Stimulated activated CD4-positive, alpha-beta T cell treated with anti-CD3 and anti-CD28 coated beads, Interleukin-4, amount 100 ng/mL, for 48 hours (primary cell): ENCODE measurements around the gene ADCK2.
"Not testable (repeated sequence)": the region's sequence is repeated elsewhere in the genome, so short reads cannot be mapped to it uniquely, and the experiment has no call there.

ENCODE experiments used
- DNase-seq, 2 donors: peaks; one replicate each; pipeline ENCODE4 v3.0.0-alpha.2; 2020; ENCODE audit warnings: low read depth in 2 of 2

Gene ADCK2

GRCh38 chr7:140674356-140674800 lies 1.6 kb downstream of the ADCK2 start:
- DNase-seq: no peak

- no peak for DNase-seq
Measured at GRCh38 chr7:140674899-140675701, 2.4 kb downstream of the ADCK2 start.

GRCh38 chr7:140675726-140676125 lies 3.0 kb downstream of the ADCK2 start:
- DNase-seq: no peak

GRCh38 chr7:140676306-140676705 lies 3.6 kb downstream of the ADCK2 start:
- no peak for DNase-seq

- not testable (repeated sequence) for DNase-seq
Measured at GRCh38 chr7:140676956-140677355, 4.2 kb downstream of the ADCK2 start.

GRCh38 chr7:140677496-140677895 lies 4.8 kb downstream of the ADCK2 start:
- no peak for DNase-seq

GRCh38 chr7:140678081-140678815 lies 5.5 kb downstream of the ADCK2 start:
- DNase-seq: no peak

- no peak for DNase-seq
Measured at GRCh38 chr7:140678816-140679130, 6.0 kb downstream of the ADCK2 start.

GRCh38 chr7:140679186-140679585 lies 6.4 kb downstream of the ADCK2 start:
- DNase-seq: no peak

- no peak for DNase-seq
Measured at GRCh38 chr7:140680886-140681285, 8.1 kb downstream of the ADCK2 start.

GRCh38 chr7:140681766-140682165 lies 9.0 kb downstream of the ADCK2 start:
- DNase-seq: no peak

- DNase-seq: no peak
Measured at GRCh38 chr7:140683657-140684056, 10.9 kb downstream of the ADCK2 start.

- no peak for DNase-seq
Measured at GRCh38 chr7:140684066-140684950, 11.6 kb downstream of the ADCK2 start.

GRCh38 chr7:140685407-140686087 lies 12.8 kb downstream of the ADCK2 start:
- no peak for DNase-seq

- DNase-seq: no peak
Measured at GRCh38 chr7:140686921-140687320, 14.2 kb downstream of the ADCK2 start.

GRCh38 chr7:140688341-140688740 lies 15.6 kb downstream of the ADCK2 start:
- DNase-seq: no peak

GRCh38 chr7:140689199-140690152 lies 16.7 kb downstream of the ADCK2 start:
- no peak for DNase-seq

- no peak for DNase-seq
Measured at GRCh38 chr7:140691376-140692045, 18.8 kb downstream of the ADCK2 start.

GRCh38 chr7:140693849-140694248 lies 21.1 kb downstream of the ADCK2 start:
- DNase-seq: not testable (repeated sequence)

GRCh38 chr7:140694592-140694991 lies 21.8 kb downstream of the ADCK2 start:
- DNase-seq: no peak
